ENCODE data around the gene ASAH2B. TPM values are rescaled to one million over a fixed set of nuclear protein-coding genes. Genes with fewer than 3 reads are reported as not detected.

Gene ASAH2B
- polyA plus RNA-seq, 1 donor (not counting 4 experiments of a cell fraction or from before 2014, with no cell fraction given), result 10.3 TPM

- no peaks in the 10 kb centered on the region for H3K9me3 ChIP-seq (ENCODE audit: control insufficient read depth, low read depth, low read length)
- H3K27me3 ChIP-seq (ENCODE audit: control insufficient read depth, extremely low read depth, insufficient read depth, low read length), result peaks cover 4% of the 10 kb centered on the region
- FAIRE-seq (no peak), DNase-seq (ENCODE audit: low read depth, low spot score) (no peak)
- no peaks in the 10 kb centered on the region for H4K20me1 ChIP-seq (ENCODE audit: control insufficient read depth, extremely low read depth, insufficient read depth, low read length)
- dilution Hi-C loops (cut with MboI; ENCODE audit: extremely low pct_ligation_motif_present, low sequenced_read_pairs), result no loop called here
- no peak overlapping the region for H3K27ac ChIP-seq (ENCODE audit: control insufficient read depth, insufficient read depth, low read length)
- TF ChIP-seq, protein P1, sequence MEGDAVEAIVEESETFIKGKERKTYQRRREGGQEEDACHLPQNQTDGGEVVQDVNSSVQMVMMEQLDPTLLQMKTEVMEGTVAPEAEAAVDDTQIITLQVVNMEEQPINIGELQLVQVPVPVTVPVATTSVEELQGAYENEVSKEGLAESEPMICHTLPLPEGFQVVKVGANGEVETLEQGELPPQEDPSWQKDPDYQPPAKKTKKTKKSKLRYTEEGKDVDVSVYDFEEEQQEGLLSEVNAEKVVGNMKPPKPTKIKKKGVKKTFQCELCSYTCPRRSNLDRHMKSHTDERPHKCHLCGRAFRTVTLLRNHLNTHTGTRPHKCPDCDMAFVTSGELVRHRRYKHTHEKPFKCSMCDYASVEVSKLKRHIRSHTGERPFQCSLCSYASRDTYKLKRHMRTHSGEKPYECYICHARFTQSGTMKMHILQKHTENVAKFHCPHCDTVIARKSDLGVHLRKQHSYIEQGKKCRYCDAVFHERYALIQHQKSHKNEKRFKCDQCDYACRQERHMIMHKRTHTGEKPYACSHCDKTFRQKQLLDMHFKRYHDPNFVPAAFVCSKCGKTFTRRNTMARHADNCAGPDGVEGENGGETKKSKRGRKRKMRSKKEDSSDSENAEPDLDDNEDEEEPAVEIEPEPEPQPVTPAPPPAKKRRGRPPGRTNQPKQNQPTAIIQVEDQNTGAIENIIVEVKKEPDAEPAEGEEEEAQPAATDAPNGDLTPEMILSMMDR (optimal IDR thresholded peaks at IDR 0.05 in 1 of 3, IDR thresholded peaks at IDR 0.05 in 1 of 3, conservative IDR thresholded peaks at IDR 0.05 in 1 of 3; ENCODE audit: extremely low read depth in 1 of 3, insufficient read depth in 2 of 3, low read length in 3 of 3), result no peak
- TF ChIP-seq EZH2 (IDR thresholded peaks at IDR 0.05; ENCODE audit: low read length), result no peak
- no peaks in the 10 kb centered on the region for H3K4me1 ChIP-seq (ENCODE audit: control insufficient read depth, extremely low read depth, insufficient read depth, low read length)
- H3K9me1 ChIP-seq (ENCODE audit: control insufficient read depth, extremely low read depth, insufficient read depth, low read length), result no peaks in the 10 kb centered on the region
- H2AFZ ChIP-seq (ENCODE audit: control insufficient read depth, low read length), result no peak overlapping the region
- no peaks in the 10 kb centered on the region for H3K79me2 ChIP-seq (ENCODE audit: control insufficient read depth, insufficient read depth, low read length)
- no peak overlapping the region for H3K4me3 ChIP-seq (ENCODE audit: control insufficient read depth in 2 of 3, extremely low read depth in 1 of 3, insufficient read depth in 2 of 3, low read depth in 1 of 3, low read length in 3 of 3)
- no peak overlapping the region for H3K4me2 ChIP-seq (ENCODE audit: control insufficient read depth, extremely low read depth, insufficient read depth, low read depth, low read length)
- no peaks in the 10 kb centered on the region for H3K36me3 ChIP-seq (ENCODE audit: control insufficient read depth in 2 of 2, extremely low read depth in 1 of 2, insufficient read depth in 2 of 2, low read length in 2 of 2)
- no peak overlapping the region for H3K9ac ChIP-seq (ENCODE audit: control insufficient read depth, extremely low read depth, insufficient read depth, low read length)
These were observed 68.4 kb downstream of the ASAH2B start for GRCh38 chr10:50807851-50808776.

Other genes starting within 250 kb of the ASAH2B start
- gene SGMS1, start 116.0 kb upstream of the ASAH2B start, polyA plus RNA-seq, result 16.3 to 18.3 TPM (median 16.7 TPM) in 3 replicates
- gene A1CF, start 145.7 kb downstream of the ASAH2B start, polyA plus RNA-seq, result 0.02 TPM in 1 of 3 replicates, not detected in the others

Measured in keratinocyte (primary cell).